Right lobe of liver (tissue), 4 donors: Measurements from ENCODE around the gene PPP1CA.

ENCODE experiments used
- CTCF ChIP-seq, 4 donors: fragments of 200-600 bp in 3 of 4; fragments of 450-650 bp in 1 of 4; IDR thresholded peaks; one replicate each; pipeline versions ENCODE4 v1.5.1 to v1.8.0; 2016 to 2022; ENCODE audit warnings: antibody characterized with exemption in 4 of 4, mild to moderate bottlenecking in 2 of 4
- POLR2A ChIP-seq: fragments of 450-650 bp; IDR thresholded peaks from one replicate; pipeline ENCODE4 v1.6.1; 2017; ENCODE audit warnings: antibody characterized with exemption, mild to moderate bottlenecking
- donor health status: DM: no; HTN: no; CAD: no.
- donor health status: DM: no; HTN: no; CAD: no.
- donor health status: DM: no; HTN: yes; CAD: no.

- TF ChIP-seq CTCF (IDR thresholded peaks at IDR 0.05) (no peak), POLR2A (no peak)
Measured at GRCh38 chr11:67400942-67401494, 640 bp downstream of the PPP1CA start.
